Activated CD8-positive, alpha-beta memory T cell treated with anti-CD3 and anti-CD28 coated beads, Interleukin-2, amount 10 ng/mL, durations not matched to agents 7 days and 5 days (primary cell): Measurements from ENCODE around the gene PNMA8B. TPM values are rescaled to one million over a fixed set of nuclear protein-coding genes. Genes with fewer than 3 reads are reported as not detected.
"Not testable (repeated sequence)": the region's sequence is repeated elsewhere in the genome, so short reads cannot be mapped to it uniquely, and the experiment has no call there.

Experiments
- ATAC-seq: fragments of 150-1000 bp; cut with Tn5 transposase; one replicate; pipeline ENCODE4 v1.10.0; 2021; ENCODE audit warnings: moderate library complexity
- CTCF ChIA-PET: fragments of 350-600 bp; sonication (Branson Sonifier 250); formaldehyde crosslinking; loops from one replicate; lab custom pipeline; 2021; ENCODE audit warnings: antibody characterized with exemption; lab: Charles Lee
- DNase-seq: peaks from one replicate; pipeline ENCODE4 v3.0.0-alpha.2; 2020
- H3K27ac Mint-ChIP-seq: one replicate; pipeline ENCODE4 v1.8.0; 2021; ENCODE audit warnings: mild to moderate bottlenecking, mixed read lengths
- H3K27me3 Mint-ChIP-seq: one replicate; pipeline ENCODE4 v1.8.0; 2021; ENCODE audit warnings: mixed read lengths
- H3K36me3 Mint-ChIP-seq: one replicate; pipeline ENCODE4 v1.8.0; 2021; ENCODE audit warnings: mild to moderate bottlenecking, mixed read lengths
- H3K4me1 Mint-ChIP-seq: one replicate; pipeline ENCODE4 v1.8.0; 2021; ENCODE audit warnings: mixed read lengths
- H3K4me3 Mint-ChIP-seq: one replicate; pipeline ENCODE4 v1.8.0; 2021; ENCODE audit warnings: mild to moderate bottlenecking, moderate library complexity, mixed read lengths
- H3K9me3 Mint-ChIP-seq: one replicate; pipeline ENCODE4 v1.8.0; 2022; ENCODE audit warnings: low read depth, mixed read lengths
- total RNA-seq, 2 experiments: library from RNA; stranded (reverse); gene quantifications; one replicate each; pipeline ENCODE4 v1.2.3, GENCODE V29; 2021

Gene PNMA8B
- total RNA-seq, 2 experiments from 2014 or later: not detected

DNA sequence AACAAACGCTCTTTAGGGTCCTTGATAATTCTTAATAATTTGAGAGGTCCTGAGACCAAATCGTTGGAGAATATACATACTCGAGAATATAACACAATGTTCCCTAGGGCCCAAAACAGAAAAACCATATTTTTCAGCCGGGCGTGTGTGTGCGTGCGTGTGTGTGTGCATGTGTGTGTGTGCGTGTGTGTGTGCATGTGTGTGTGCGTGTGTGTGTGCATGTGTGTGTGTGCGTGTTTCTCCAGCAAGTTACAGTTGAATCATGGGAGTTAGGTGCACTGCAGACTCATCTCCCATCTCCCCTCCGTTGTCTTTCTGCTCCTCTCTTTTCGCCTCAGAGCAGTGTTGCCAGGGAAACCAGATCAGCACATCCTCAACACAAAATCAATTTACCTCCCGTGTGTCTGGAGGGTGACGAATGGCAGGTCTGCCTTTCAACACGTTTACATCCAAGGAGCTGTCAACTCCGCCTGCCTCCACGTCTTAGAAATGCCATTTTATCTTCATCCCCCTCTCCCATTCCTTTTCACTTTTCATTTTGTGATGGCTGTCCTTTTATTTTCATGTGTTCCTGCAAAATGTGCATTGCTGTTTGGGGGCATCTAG lies 8.3 kb upstream of the PNMA8B start:
- no peaks in the 10 kb centered on the region for H3K4me1 Mint-ChIP-seq
- no peaks in the 10 kb centered on the region for H3K36me3 Mint-ChIP-seq
- no peak for DNase-seq
- H3K9me3 Mint-ChIP-seq: no peaks in the 10 kb centered on the region
- CTCF ChIA-PET: interaction anchor here (0.9 kb wide), 1 partner anchor 108 kb away, joined by 3 read pairs; no protein-coding TSS in a partner anchor
- no peak overlapping the region for H3K4me3 Mint-ChIP-seq
- peaks cover 50% of the 10 kb centered on the region for H3K27me3 Mint-ChIP-seq
- H3K27ac Mint-ChIP-seq: no peak overlapping the region
- no peak for ATAC-seq

DNA sequence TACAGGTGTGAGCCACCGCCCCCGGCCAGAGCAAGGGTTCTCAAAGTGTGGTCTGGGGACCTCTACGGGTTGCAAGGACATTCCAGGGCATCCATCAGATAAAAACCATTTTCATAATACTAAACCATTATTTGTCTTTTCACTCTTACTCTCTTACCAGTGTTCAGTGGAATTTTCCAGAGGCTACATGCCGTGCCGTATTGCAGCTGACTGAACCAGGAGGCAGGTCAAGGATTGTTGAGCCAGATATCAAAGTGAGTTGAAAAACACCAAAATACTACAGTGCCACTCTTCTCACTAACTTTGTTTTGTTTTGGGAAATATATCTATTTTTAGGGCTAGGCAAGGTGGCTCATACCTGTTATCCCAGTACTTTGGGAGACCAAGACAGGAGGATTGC lies 7.2 kb upstream of the PNMA8B start:
- Mint-ChIP-seq H3K27ac (no peak overlapping the region), H3K27me3 (peaks cover 47% of the 10 kb centered on the region), H3K36me3 (no peaks in the 10 kb centered on the region), H3K4me1 (no peaks in the 10 kb centered on the region), H3K9me3 (no peaks in the 10 kb centered on the region), H3K4me3 (no peak overlapping the region)
- ATAC-seq: no peak
- no peak for DNase-seq
- CTCF ChIA-PET: no interaction called here

DNA sequence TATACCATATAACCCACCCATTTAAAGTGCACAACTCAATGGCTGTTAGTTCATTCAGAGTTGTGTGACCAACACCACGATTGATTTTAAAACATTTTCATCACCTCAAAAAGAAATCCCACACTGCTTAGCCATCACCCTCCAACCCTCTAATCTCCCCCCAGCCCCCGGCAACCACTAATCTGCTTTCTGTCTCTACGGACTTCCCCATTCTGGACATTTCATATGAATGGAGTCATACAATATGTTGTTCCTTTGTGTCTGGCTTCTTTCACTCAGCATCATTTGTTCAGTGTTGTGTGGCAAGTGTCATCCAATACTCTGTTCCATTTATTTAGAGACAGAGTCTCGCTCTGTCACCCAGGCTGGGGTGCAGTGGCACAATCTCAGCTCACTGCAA lies 4.0 kb upstream of the PNMA8B start:
- ATAC-seq: no peak
- CTCF ChIA-PET: interaction anchor here (0.8 to 1.2 kb wide), 4 partner anchors 14 to 104 kb away, joined by 3 to 4 read pairs (median 3); no protein-coding TSS in a partner anchor

DNA sequence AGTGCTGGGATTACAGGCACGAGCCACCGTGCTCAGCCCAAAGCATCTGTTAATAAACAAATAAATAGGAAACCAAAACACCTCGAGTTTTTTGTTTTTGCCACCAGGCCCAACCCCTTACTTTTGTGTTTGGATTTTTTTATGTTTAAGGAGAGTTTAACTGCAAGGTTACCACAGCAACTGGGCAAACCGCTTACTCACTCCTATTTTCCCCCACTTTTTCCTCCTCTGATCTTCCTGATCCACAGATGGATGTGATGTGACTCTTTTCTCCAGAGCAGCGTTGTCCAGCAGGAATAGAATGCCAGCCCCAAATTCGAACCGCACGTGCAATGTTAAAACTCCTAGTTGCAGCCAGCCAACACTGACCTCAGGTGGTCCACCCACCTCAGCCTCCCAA lies 2.1 kb upstream of the PNMA8B start:
- Mint-ChIP-seq H3K4me1 (peaks cover 8% of the 10 kb centered on the region), H3K27ac (no peak overlapping the region), H3K36me3 (no peaks in the 10 kb centered on the region), H3K4me3 (no peak overlapping the region), H3K9me3 (no peaks in the 10 kb centered on the region), H3K27me3 (peaks cover 62% of the 10 kb centered on the region)
- DNase-seq (no peak), ATAC-seq (no peak)
- CTCF ChIA-PET: interaction anchor here (2.4 kb wide), 1 partner anchor 10 kb away, joined by 7 read pairs; no protein-coding TSS in a partner anchor

More for the DNA sequence above, 4.0 kb upstream of the PNMA8B start:
- H3K27ac Mint-ChIP-seq: no peak overlapping the region
- no peak for DNase-seq
- H3K27me3 Mint-ChIP-seq: peaks cover 56% of the 10 kb centered on the region
- no peak overlapping the region for H3K4me3 Mint-ChIP-seq
- no peaks in the 10 kb centered on the region for H3K9me3 Mint-ChIP-seq
- no peaks in the 10 kb centered on the region for H3K36me3 Mint-ChIP-seq
- no peaks in the 10 kb centered on the region for H3K4me1 Mint-ChIP-seq

DNA sequence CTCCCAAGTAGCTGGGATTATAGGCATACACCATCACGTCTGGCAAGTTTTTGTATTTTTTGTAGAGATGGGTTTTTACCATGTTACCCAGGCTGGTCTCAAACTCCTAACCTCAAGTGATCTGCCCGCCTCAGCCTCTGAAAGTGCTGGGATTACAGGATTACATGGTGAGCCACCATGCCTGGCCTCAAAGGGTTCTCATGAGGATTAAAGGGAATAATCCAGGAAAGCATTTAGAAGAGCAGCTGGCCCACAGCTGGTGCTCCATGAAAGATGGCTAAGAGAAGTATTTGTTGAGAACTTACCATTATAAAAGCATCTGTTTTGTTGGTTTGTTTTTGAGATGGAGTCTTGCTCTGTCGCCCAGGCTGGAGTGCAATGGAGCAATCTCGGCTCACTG lies 1.2 kb upstream of the PNMA8B start:
- not testable (repeated sequence) for H3K9me3 Mint-ChIP-seq, H3K36me3 Mint-ChIP-seq, ATAC-seq, H3K4me1 Mint-ChIP-seq, H3K4me3 Mint-ChIP-seq, DNase-seq, H3K27ac Mint-ChIP-seq
- CTCF ChIA-PET: interaction anchor here (1.0 to 2.4 kb wide), 2 partner anchors 9 to 101 kb away, joined by 4 to 7 read pairs; no protein-coding TSS in a partner anchor
- peaks cover 69% of the 10 kb centered on the region for H3K27me3 Mint-ChIP-seq

DNA sequence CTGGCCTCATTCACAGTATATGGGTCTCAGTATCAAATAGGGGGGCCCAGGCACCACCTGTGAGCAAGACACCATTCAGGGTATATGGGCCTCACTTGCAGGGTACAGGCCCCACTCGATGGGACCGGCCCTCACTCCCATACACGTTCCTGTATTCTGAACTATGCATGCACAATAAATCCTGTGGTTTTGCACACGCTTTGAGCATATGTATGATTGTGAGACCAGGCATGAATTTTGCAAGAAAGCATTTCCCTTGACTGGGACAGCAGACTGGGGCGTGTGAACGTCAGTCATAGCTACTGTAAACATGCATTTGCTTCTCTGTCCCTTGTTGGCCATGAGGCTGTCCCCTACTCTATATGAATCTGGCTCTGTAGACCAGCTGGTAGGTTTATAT lies 637 bp upstream of the PNMA8B start:
- DNase-seq (no peak), ATAC-seq (no peak)
- Mint-ChIP-seq H3K36me3 (no peaks in the 10 kb centered on the region), H3K9me3 (no peaks in the 10 kb centered on the region), H3K27ac (no peak overlapping the region), H3K27me3 (peaks cover 75% of the 10 kb centered on the region), H3K4me1 (peaks cover 8% of the 10 kb centered on the region), H3K4me3 (no peak overlapping the region)
- CTCF ChIA-PET: interaction anchor here (1.0 to 2.4 kb wide), 2 partner anchors 9 to 101 kb away, joined by 4 to 7 read pairs; no protein-coding TSS in a partner anchor

DNA sequence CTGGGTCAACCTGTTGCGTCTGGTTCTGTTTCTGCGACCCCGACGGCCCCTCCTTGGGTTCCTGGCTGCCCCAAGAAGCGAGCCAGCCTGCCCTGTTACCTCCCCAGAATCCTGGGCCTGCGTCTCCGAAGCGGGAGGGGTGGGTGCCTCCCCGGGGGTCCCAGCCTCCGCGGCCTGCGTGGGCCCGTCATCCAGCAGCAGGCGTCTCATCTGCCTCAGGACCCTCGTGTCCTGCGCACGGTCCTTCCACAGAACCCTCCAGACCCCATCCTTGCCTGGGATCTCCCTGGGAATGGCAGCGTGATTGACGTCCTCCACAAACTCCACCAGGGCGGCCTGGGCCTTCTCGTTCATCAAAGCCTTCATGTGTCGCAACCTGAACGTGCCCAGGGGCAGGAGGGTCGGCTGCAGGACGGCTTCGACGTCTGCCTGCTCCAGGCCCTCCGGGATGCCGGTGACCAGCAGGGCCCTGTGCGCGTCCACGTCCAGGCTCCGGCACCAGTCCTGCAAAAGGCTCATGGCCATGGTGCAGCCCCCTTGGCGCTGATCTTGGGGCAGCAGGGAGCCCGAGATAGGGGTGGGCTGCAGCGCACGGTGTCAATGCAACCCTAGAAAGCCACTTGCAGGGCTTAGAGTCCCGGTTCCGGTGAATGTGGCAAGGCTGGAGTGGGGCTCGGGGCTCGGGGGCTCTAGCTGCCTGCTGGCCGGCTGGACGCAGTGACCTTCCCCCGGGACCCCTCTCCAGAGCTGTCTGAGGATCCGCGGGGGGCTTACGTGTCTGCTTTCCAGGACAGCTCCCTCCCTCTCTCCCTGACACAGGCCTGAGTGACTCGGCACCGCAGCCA lies 504 bp downstream of the PNMA8B start:
- CTCF ChIA-PET: interaction anchor here (2.4 kb wide), 1 partner anchor 8 kb away, joined by 7 read pairs; no protein-coding TSS in a partner anchor
- Mint-ChIP-seq H3K9me3 (no peaks in the 10 kb centered on the region), H3K27me3 (peaks cover 78% of the 10 kb centered on the region), H3K36me3 (no peaks in the 10 kb centered on the region), H3K4me1 (peaks cover 8% of the 10 kb centered on the region), H3K4me3 (no peak overlapping the region), H3K27ac (no peak overlapping the region)
- ATAC-seq: no peak
- DNase-seq: no peak

DNA sequence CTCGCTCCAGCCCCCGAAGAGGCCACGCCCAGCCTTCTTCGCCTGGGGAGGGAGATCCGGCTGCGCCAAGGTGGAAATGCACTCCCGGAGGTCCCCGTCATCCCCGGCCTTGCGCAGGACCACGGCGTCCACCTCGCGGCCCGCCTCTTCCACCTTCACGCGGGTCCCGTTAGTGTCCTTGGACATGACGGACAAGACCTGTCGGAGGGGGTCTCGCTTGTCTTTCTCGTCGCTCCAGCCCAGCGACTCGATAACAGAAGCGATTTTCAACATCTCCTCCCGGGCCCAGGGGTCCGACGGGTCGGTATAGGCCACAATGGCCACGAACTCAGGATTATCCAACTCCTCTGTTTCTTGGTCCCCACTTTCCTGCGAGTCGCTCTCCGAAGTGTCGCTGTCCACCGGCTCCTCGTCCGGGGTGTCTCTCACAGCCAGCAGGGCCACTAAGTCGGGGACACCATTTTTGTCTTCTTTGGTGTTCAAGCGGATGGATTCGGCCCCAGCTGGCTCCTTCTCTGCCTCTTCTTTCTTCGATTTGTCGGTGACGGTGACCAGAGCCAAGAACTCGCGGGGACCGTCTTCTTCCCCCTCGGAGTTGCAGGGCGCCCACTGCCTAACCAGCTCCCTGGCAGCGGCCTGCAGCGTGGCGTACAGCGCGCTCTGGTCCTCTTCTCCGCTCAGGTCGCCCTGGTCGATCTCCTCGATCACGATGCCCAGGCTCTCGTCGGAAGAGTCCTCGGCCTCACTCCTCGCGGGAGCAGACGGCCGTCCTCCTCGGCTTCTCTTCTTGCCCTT lies 1.3 kb downstream of the PNMA8B start:
- H3K4me1 Mint-ChIP-seq: peaks cover 8% of the 10 kb centered on the region

DNA sequence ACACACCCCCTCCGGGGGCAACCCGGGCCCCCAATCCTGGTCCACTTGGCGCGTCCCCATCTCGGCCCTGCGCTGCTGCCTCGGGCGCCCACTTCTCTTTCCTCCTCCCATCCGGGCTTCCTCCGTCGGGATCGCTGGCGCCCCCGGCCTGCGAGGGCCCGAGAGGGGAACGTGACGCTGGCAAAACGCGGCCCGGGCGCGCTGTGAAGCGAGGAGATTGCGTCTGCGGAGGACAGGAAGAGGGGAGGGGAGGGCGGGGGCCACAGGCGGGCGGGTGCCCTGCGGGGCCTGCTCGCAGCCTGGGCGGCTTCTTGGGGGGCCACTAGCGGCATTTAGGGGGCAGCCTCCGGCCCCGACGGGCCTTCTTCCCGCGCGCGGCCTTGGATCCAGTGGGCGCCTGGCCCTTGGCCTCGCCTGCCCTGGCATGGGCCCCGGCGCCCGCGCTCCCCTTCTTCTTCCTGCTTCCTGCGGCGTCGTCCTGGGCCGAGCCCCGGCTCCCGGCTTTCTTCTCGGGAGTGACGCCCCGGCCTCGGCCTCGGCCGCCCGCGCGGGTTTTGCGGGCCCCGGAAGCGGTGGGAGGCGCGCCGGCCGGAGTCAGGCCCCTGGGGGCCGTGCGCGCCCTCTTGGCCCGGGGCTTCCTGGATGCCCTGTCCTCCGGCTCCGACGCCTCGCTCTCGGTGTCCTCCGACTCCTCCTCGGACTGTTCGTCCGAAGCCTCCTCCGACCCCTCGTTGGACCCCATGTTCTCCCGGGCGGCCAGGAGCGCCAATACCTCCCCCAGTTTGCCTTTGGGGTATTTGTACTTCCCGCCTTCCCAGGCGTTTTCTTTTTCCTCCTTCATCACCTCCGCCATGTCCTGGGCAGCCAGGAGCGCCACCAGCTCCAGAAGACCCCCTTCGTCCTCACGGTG lies 2.2 kb downstream of the PNMA8B start:
- peak overlapping the region; percentile 52 for H3K4me3 Mint-ChIP-seq
- peaks cover 8% of the 10 kb centered on the region for H3K4me1 Mint-ChIP-seq
- no peaks in the 10 kb centered on the region for H3K36me3 Mint-ChIP-seq
- no peaks in the 10 kb centered on the region for H3K9me3 Mint-ChIP-seq
- CTCF ChIA-PET: interaction anchor here (0.8 kb wide), 1 partner anchor 98 kb away, joined by 3 read pairs; no protein-coding TSS in a partner anchor
- DNase-seq: no peak
- no peak for ATAC-seq
- no peak overlapping the region for H3K27ac Mint-ChIP-seq
- peaks cover 85% of the 10 kb centered on the region for H3K27me3 Mint-ChIP-seq

More for the DNA sequence above, 1.3 kb downstream of the PNMA8B start:
- peak overlapping the region; percentile 52 for H3K4me3 Mint-ChIP-seq
- H3K27me3 Mint-ChIP-seq: peaks cover 79% of the 10 kb centered on the region
- DNase-seq (no peak), ATAC-seq (no peak)
- CTCF ChIA-PET: interaction anchor here (0.8 kb wide), 1 partner anchor 99 kb away, joined by 3 read pairs; no protein-coding TSS in a partner anchor
- no peak overlapping the region for H3K27ac Mint-ChIP-seq
- H3K9me3 Mint-ChIP-seq: no peaks in the 10 kb centered on the region
- H3K36me3 Mint-ChIP-seq: no peaks in the 10 kb centered on the region

DNA sequence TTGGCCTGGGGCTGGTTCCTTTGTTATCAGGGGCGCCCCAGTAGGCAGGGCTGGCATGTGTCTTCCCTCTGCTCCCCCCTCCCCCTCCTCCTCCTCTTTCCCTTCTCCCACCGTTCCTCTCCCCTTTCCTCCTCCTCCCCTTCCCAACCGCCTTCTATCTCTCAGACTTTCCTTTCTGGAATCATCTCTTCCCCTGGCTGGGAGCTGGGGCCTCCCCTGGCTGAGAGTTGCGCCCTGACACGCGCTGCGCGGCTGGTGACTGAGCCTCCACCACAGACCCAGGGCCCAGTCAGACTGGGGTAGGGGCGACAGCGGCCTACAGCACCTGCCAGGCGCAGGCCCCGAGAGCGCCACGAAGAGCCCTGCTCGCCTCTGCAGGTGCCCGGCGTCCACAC lies 2.8 kb downstream of the PNMA8B start:
- Mint-ChIP-seq H3K4me1 (peaks cover 8% of the 10 kb centered on the region), H3K27me3 (peaks cover 85% of the 10 kb centered on the region), H3K27ac (no peak overlapping the region), H3K36me3 (no peaks in the 10 kb centered on the region), H3K9me3 (no peaks in the 10 kb centered on the region), H3K4me3 (no peak overlapping the region)
- CTCF ChIA-PET: interaction anchor here (3.4 kb wide), 1 partner anchor 97 kb away, joined by 27 read pairs; no protein-coding TSS in a partner anchor
- DNase-seq (no peak), ATAC-seq (no peak)

DNA sequence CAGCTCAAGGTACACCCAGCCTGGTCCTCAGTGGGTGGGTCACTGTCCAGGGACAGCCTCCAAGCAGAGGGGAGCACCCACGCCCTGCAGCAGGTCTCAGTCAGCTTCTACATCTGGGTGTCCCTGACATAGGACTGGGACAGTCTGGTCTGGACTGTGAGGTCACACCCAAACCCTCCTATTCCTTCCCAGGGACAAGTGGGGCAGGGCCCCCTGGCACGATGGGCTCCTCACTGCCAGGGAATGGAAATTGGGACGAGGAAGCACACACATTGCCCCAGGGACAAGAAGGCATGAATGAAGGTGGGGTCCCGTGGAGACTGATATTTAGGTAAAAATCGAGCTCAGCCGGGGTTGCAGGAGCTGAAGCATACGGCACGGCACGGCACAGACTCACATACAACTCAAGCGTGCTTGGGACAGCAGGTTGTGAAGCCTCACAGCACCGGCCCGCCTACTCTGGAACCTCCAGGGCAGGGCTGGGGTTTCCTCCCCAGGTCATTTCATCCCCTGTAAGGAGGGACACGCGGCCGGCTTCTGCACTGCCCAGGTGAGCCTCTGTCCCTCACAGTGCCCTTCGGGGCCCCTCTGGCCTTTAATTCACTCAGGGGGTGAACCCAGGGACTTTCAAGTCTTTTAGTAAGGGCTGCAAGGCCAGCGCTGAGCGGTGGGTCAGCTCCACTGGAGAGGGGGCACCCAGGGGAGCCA lies 3.5 kb downstream of the PNMA8B start:
- Mint-ChIP-seq H3K4me3 (no peak overlapping the region), H3K9me3 (no peaks in the 10 kb centered on the region), H3K36me3 (no peaks in the 10 kb centered on the region), H3K4me1 (peaks cover 8% of the 10 kb centered on the region), H3K27me3 (peaks cover 88% of the 10 kb centered on the region), H3K27ac (no peak overlapping the region)
- CTCF ChIA-PET: interaction anchor here (1.5 to 5.6 kb wide), 4 partner anchors 22 to 211 kb away, joined by 5 to 71 read pairs (median 18); no protein-coding TSS in a partner anchor
- no peak for ATAC-seq
- no peak for DNase-seq
